Neuronal stem cell (in vitro differentiated cells): ENCODE data around the gene PDLIM5.
A peak's percentile ranks its signal among the peaks of the same experiment; 100 is the strongest.

Experiments used
- DNase-seq: peaks from one replicate; pipeline ENCODE4 v3.0.0-alpha.2; 2013; ENCODE audit warnings: low spot score
- H2AFZ ChIP-seq: one replicate; pipeline ENCODE4 v1.6.1; 2013; ENCODE audit warnings: mild to moderate bottlenecking, low read length, inconsistent platforms
- H2AK5ac ChIP-seq: 2 replicates; pipeline ENCODE4 v1.6.1; 2013; ENCODE audit warnings: low read depth, mild to moderate bottlenecking, inconsistent platforms, low read length, moderate library complexity, mixed read lengths
- H2BK120ac ChIP-seq: 2 replicates; pipeline ENCODE4 v1.6.1; 2013; ENCODE audit warnings: low read depth, mild to moderate bottlenecking, inconsistent platforms, low read length, moderate library complexity, mixed read lengths
- H2BK12ac ChIP-seq: one replicate; pipeline ENCODE4 v1.6.1; 2013; ENCODE audit warnings: low read length, inconsistent platforms
- H2BK15ac ChIP-seq: 2 replicates; pipeline ENCODE4 v1.6.1; 2013; ENCODE audit warnings: mild to moderate bottlenecking, low read length, inconsistent platforms, mixed read lengths
- H2BK5ac ChIP-seq: one replicate; pipeline ENCODE4 v1.6.1; 2013; ENCODE audit warnings: inconsistent platforms, mild to moderate bottlenecking, low read length, moderate library complexity
- H3K14ac ChIP-seq: one replicate; pipeline ENCODE4 v1.6.1; 2013; ENCODE audit warnings: low read length, inconsistent platforms
- H3K18ac ChIP-seq: 2 replicates; pipeline ENCODE4 v1.6.1; 2013; ENCODE audit warnings: low read length, inconsistent platforms
- H3K23ac ChIP-seq: 2 replicates; pipeline ENCODE4 v1.6.1; 2013; ENCODE audit warnings: low read depth, mild to moderate bottlenecking, mixed read lengths, low read length, inconsistent platforms; ENCODE audit not compliant: poor library complexity
- H3K27ac ChIP-seq: replicated peaks from 3 replicates; pipeline ENCODE4 v1.5.1; 2013; ENCODE audit warnings: low read length, inconsistent platforms
- H3K27me3 ChIP-seq, 3 experiments: 2 replicates each; pipeline ENCODE4 v1.6.1; 2013; ENCODE audit warnings: low read length in 3 of 3, mild to moderate bottlenecking in 2 of 3, inconsistent platforms in 1 of 3, low read depth in 1 of 3, mixed read lengths in 1 of 3, moderate library complexity in 1 of 3; ENCODE audit not compliant: control insufficient read depth in 3 of 3, insufficient read depth in 3 of 3
- H3K36me3 ChIP-seq, 2 donors: replicated peaks in 1 of 2; 2 replicates each; pipeline ENCODE4 v1.6.1; 2013; ENCODE audit warnings: low read length in 2 of 2; ENCODE audit not compliant: control insufficient read depth in 2 of 2, insufficient read depth in 2 of 2
- H3K4ac ChIP-seq: 2 replicates; pipeline ENCODE4 v1.6.1; 2013; ENCODE audit warnings: inconsistent platforms, mild to moderate bottlenecking, low read length, moderate library complexity
- H3K4me1 ChIP-seq, 2 donors: 1 replicate in 1 of 2; 2 replicates in 1 of 2; pipeline ENCODE4 v1.6.1; 2013; ENCODE audit warnings: low read length in 2 of 2, low read depth in 1 of 2; ENCODE audit not compliant: control insufficient read depth in 2 of 2, insufficient read depth in 1 of 2
- H3K4me2 ChIP-seq: one replicate; pipeline ENCODE4 v1.6.1; 2013; ENCODE audit warnings: mild to moderate bottlenecking, low read length, inconsistent platforms; ENCODE audit not compliant: insufficient read depth, poor library complexity, severe bottlenecking
- H3K4me3 ChIP-seq, 2 donors: 2 replicates each; pipeline ENCODE4 v1.5.1; 2013; ENCODE audit warnings: low read length in 2 of 2, mild to moderate bottlenecking in 2 of 2, inconsistent platforms in 1 of 2, moderate library complexity in 1 of 2
- H3K79me1 ChIP-seq: one replicate; pipeline ENCODE4 v1.6.1; 2013; ENCODE audit warnings: low read depth, mild to moderate bottlenecking, inconsistent platforms, low read length, moderate library complexity
- H3K9ac ChIP-seq: one replicate; pipeline ENCODE4 v1.6.1; 2013; ENCODE audit warnings: mild to moderate bottlenecking, low read depth, low read length, inconsistent platforms; ENCODE audit not compliant: poor library complexity
- H3K9me3 ChIP-seq, 2 donors: replicated peaks in 1 of 2; 2 replicates each; pipeline versions ENCODE3 to v1.6.1; 2013; ENCODE audit warnings: low read length in 2 of 2, mild to moderate bottlenecking in 2 of 2, inconsistent platforms in 1 of 2, low read depth in 1 of 2, mixed read lengths in 1 of 2, moderate library complexity in 1 of 2; ENCODE audit not compliant: control insufficient read depth in 2 of 2, insufficient read depth in 1 of 2
- H4K8ac ChIP-seq: one replicate; pipeline ENCODE4 v1.6.1; 2013; ENCODE audit warnings: low read depth, mild to moderate bottlenecking, inconsistent platforms, low read length, moderate library complexity
- H4K91ac ChIP-seq: one replicate; pipeline ENCODE4 v1.6.1; 2013; ENCODE audit warnings: low read length, low read depth, mild to moderate bottlenecking, inconsistent platforms; ENCODE audit not compliant: poor library complexity
- WGBS, 2 donors: extraction: QIAGEN DNeasy Blood & Tissue Kit; methylation state at CpG; one replicate each; pipeline ENCODE4 v1.1.7; 2013; ENCODE audit warnings: missing lambda C conversion rate in 2 of 2, mixed read lengths in 1 of 2; ENCODE audit not compliant: insufficient read length in 2 of 2, insufficient replicate concordance in 1 of 2; ENCODE audit errors: extremely low coverage in 2 of 2; 5-methylcytosine and 5-hydroxymethylcytosine counted together

The PDLIM5 gene

DNA sequence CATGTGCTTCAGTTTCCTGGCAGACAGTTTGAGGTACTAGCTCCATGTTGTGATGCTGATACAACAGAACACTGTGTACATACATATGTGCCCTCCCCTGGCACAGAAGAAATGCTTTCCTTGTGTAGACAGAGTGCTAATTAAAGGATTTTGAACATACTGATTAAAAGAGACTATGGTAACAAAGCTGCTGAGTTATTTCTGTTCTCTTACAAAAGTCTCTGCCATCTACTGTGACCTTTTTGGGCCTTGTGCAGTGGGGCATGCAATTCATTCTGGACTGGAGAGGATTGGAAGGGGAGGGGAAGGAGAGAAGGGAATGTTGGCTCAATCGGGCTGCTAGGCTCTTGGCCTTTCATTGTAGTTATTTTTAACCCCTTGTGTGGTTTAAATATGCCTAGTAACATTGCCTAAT, 6.0 kb downstream of the PDLIM5 start:
- no peak overlapping the region for H2BK120ac ChIP-seq
- no peak overlapping the region for H3K4ac ChIP-seq
- H3K18ac ChIP-seq = no peak overlapping the region
- H2AK5ac ChIP-seq = no peak overlapping the region
- no peaks in the 10 kb centered on the region for H3K9me3 ChIP-seq
- H3K27me3 ChIP-seq = no peaks in the 10 kb centered on the region
- peak overlapping the region; percentile 62 for H3K27ac ChIP-seq
- H2AFZ ChIP-seq = no peak overlapping the region
- WGBS, 2 donors = no CpG with 5 or more reads among the region's 1 CpG
- H3K4me3 ChIP-seq = no peak overlapping the region
- H4K91ac ChIP-seq = no peak overlapping the region
- H3K23ac ChIP-seq = no peak overlapping the region
- H4K8ac ChIP-seq = no peak overlapping the region
- no peak overlapping the region for H3K4me2 ChIP-seq
- no peak overlapping the region for H2BK15ac ChIP-seq
- no peak overlapping the region for H3K14ac ChIP-seq
- peak; percentile 89 for DNase-seq
- no peak overlapping the region for H2BK12ac ChIP-seq
- H3K79me1 ChIP-seq = no peaks in the 10 kb centered on the region
- no peak overlapping the region for H2BK5ac ChIP-seq
- no peak overlapping the region for H3K9ac ChIP-seq
- H3K36me3 ChIP-seq = peaks cover 0 to 18% of the 10 kb centered on the region in 2 donors
- H3K4me1 ChIP-seq = peaks cover 9 to 57% of the 10 kb centered on the region in 2 donors

DNA sequence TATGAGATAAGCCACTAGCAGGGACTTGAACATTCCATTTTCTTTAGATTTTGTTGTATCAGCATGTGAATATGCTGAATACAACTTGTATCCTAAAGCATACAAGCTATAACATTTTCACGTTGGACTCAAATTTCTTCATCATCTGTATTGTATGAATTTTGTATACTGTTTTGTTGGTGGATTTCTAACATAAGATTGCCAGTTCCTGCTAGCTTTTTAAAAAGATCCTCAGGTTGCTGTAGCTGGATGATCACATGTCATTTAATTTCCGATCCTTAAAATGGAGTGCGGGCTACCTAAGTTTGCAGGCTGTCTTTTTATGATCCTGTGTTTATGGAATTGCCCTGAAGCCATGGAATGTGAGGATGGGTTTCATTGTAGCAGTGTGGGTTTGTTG, 6.9 kb downstream of the PDLIM5 start:
- Histone ChIP-seq H3K9ac (no peak overlapping the region), H4K91ac (no peak overlapping the region), H3K27me3 (no peaks in the 10 kb centered on the region), H3K9me3 (no peaks in the 10 kb centered on the region), H2BK12ac (no peak overlapping the region), H3K18ac (no peak overlapping the region), H3K27ac (no peak overlapping the region), H3K4me3 (no peak overlapping the region), H3K79me1 (no peaks in the 10 kb centered on the region), H2BK120ac (no peak overlapping the region), H4K8ac (no peak overlapping the region), H3K23ac (no peak overlapping the region), H3K36me3 (peaks cover 0 to 18% of the 10 kb centered on the region in 2 donors), H3K14ac (no peak overlapping the region), H2BK15ac (no peak overlapping the region), H2AFZ (no peak overlapping the region), H2AK5ac (no peak overlapping the region), H3K4me2 (no peak overlapping the region), H3K4me1 (peaks cover 9 to 51% of the 10 kb centered on the region in 2 donors), H2BK5ac (no peak overlapping the region), H3K4ac (no peak overlapping the region)
- DNase-seq = no peak
- WGBS, 2 donors = no CpG with 5 or more reads among the region's 3 CpGs

DNA sequence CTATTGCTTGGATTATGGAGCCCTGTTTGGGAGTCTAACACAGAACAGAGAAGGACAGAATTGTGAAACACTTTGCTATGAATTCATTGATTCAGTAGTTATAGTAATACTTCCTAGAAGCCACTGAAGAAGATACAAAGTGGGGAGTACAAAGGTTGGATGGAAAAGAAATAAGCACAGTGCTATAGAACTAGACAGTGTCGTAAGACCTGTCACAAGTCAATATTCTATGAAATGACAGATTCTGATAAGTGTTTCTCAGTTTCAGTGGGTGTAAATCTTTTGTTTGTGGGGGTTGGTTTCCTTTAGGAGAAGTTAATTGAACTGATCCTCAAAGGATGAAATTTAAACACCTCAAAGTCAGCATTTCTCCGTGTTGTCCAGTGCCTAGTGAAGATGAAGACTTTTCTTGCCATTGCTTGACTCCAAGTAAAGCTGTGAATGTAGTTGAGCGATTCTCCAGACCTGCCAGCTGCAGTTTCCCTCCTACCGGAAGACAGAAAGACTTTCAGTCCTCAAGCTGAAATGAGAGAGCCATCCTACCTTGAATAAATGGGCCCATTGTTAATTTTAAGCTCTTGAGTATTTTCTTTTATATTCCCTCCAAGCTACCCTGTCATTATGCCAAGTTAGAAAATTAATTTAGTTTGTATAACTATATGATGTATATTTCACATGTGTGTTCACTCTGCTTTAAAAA, 7.9 kb downstream of the PDLIM5 start:
- H2BK12ac ChIP-seq = no peak overlapping the region
- no peaks in the 10 kb centered on the region for H3K27me3 ChIP-seq
- no peaks in the 10 kb centered on the region for H3K79me1 ChIP-seq
- no peak overlapping the region for H3K18ac ChIP-seq
- H3K36me3 ChIP-seq = peaks cover 0 to 18% of the 10 kb centered on the region in 2 donors
- H2BK120ac ChIP-seq = no peak overlapping the region
- no CpG with 5 or more reads among the region's 4 CpGs for WGBS, 2 donors
- H2AK5ac ChIP-seq = no peak overlapping the region
- H3K27ac ChIP-seq = peak overlapping the region; percentile 63
- H3K4me2 ChIP-seq = no peak overlapping the region
- no peak overlapping the region for H2BK5ac ChIP-seq
- DNase-seq = no peak
- H4K8ac ChIP-seq = no peak overlapping the region
- peaks cover 7 to 44% of the 10 kb centered on the region in 2 donors for H3K4me1 ChIP-seq
- H3K4me3 ChIP-seq = no peak overlapping the region
- H3K23ac ChIP-seq = no peak overlapping the region
- H4K91ac ChIP-seq = no peak overlapping the region
- no peak overlapping the region for H2AFZ ChIP-seq
- no peak overlapping the region for H2BK15ac ChIP-seq
- H3K14ac ChIP-seq = no peak overlapping the region
- H3K9me3 ChIP-seq = no peaks in the 10 kb centered on the region
- no peak overlapping the region for H3K4ac ChIP-seq
- no peak overlapping the region for H3K9ac ChIP-seq

DNA sequence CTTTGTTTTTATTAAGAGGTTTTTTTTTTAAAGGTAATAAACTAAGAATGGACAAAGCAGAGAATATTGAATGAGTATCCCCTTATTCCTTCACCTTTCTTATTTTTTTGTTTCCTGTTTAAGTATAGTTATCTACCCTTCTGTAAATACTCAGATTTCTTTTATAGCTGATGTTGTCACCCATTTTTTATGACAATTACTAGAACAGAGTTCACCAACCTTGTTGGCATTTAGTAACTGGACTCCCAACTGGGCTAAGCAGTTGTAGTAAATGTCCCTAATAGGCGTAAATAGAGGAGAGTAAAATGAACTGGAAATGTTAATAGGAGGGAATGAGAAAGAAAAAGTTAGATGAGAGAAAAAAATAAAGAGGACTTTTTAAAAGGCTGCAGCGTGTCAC, 9.8 kb downstream of the PDLIM5 start:
- H3K36me3 ChIP-seq = peaks cover 0 to 5% of the 10 kb centered on the region in 2 donors
- H3K27me3 ChIP-seq = no peaks in the 10 kb centered on the region
- no peaks in the 10 kb centered on the region for H3K79me1 ChIP-seq
- no peak overlapping the region for H3K4ac ChIP-seq
- H2BK120ac ChIP-seq = no peak overlapping the region
- no peak overlapping the region for H2BK15ac ChIP-seq
- H3K4me2 ChIP-seq = no peak overlapping the region
- no peak overlapping the region for H4K91ac ChIP-seq
- no peak for DNase-seq
- no peak overlapping the region for H4K8ac ChIP-seq
- no peak overlapping the region for H3K23ac ChIP-seq
- no peak overlapping the region for H2BK12ac ChIP-seq
- H3K9me3 ChIP-seq = no peaks in the 10 kb centered on the region
- H2BK5ac ChIP-seq = no peak overlapping the region
- no peak overlapping the region for H2AK5ac ChIP-seq
- H2AFZ ChIP-seq = no peak overlapping the region
- H3K9ac ChIP-seq = no peak overlapping the region
- WGBS, 2 donors = no CpG with 5 or more reads among the region's 2 CpGs
- no peak overlapping the region for H3K14ac ChIP-seq
- no peak overlapping the region for H3K4me3 ChIP-seq
- no peak overlapping the region for H3K18ac ChIP-seq
- peaks cover 7 to 33% of the 10 kb centered on the region in 2 donors for H3K4me1 ChIP-seq
- H3K27ac ChIP-seq = no peak overlapping the region
